SH-SY5Y (cell line): ENCODE results near the gene CNNM3.

Source experiments
- GATA2 ChIP-seq: IDR thresholded peaks from 2 replicates; pipeline ENCODE4 v1.6.1; 2011; ENCODE audit warnings: mild to moderate bottlenecking, low read depth, low read length
- GATA3 ChIP-seq: IDR thresholded peaks from 2 replicates; pipeline ENCODE4 v1.6.1; 2011; ENCODE audit warnings: low read depth, mild to moderate bottlenecking, low read length, moderate library complexity

DNA sequence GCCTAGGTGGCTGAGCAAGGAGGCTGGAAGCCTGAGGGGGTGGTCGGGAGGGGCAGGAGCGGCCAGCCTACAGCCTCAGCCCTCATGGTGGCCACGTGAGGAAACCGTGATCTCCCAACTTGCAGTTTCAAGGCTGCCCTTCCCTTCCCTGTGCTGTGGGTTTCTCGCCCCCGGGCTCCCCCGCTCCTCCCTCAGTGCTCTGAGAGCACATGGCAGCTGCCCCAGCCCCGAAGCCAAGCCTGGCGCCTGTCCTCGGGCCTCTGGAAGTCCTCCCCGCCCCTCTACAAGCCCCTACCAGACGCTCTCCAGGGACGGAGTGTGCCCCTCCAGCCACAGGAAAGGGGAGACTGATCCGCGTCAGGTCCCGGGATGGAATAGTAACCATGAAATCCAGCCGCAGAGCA, 28.3 kb downstream of the CNNM3 start:
- TF ChIP-seq GATA2 (no peak), GATA3 (no peak)
